HepG2 (cell line): Measurements from ENCODE around the gene GIMAP8. TPM values are rescaled to one million over a fixed set of nuclear protein-coding genes. Genes with fewer than 3 reads are reported as not detected.

Experiments used
- ATAC-seq: fragments of 200-7000 bp; cut with Tn5 transposase; 3 replicates; pipeline ENCODE4 v1.9.1; 2020; ENCODE audit warnings: mild to moderate bottlenecking, moderate library complexity
- BruUV-seq: library from RNA; stranded (reverse); fragments of 400-500 nt; replicated peaks from 2 replicates; lab custom pipeline; 2021; lab: Mats Ljungman, UMichigan
- CTCF ChIA-PET: fragments of 300-600 bp; formaldehyde crosslinking; extraction: SDS; loops from one replicate; lab custom pipeline; 2021; ENCODE audit warnings: low total read pairs, inconsistent platforms, low intra/inter-chr PET ratio; lab: Yijun Ruan, JAX
- POLR2A ChIA-PET: fragments of 350-600 bp; sonication (Branson Sonifier 250); formaldehyde crosslinking; loops from one replicate; lab custom pipeline; 2020; ENCODE audit warnings: antibody characterized with exemption, inconsistent platforms; lab: Yijun Ruan, JAX
- DNase-seq: peaks from one replicate; pipeline ENCODE4 v3.0.0-alpha.2; 2015; ENCODE audit warnings: low spot score
- FAIRE-seq: peaks from 3 replicates; lab custom pipeline; 2011; peaks lifted over from hg19 to GRCh38; lab: Jason Lieb, UNC
- H2AFZ ChIP-seq: one replicate; pipeline ENCODE4 v1.6.1; 2011; ENCODE audit warnings: low read length, inconsistent platforms
- H3K27ac ChIP-seq: fragments of 300-600 bp; 3 replicates; pipeline ENCODE4 v1.8.0; 2011; ENCODE audit warnings: mixed run types, mild to moderate bottlenecking, mixed read lengths, low read length, inconsistent platforms; ENCODE audit not compliant: insufficient read depth; ENCODE audit errors: extremely low read length
- H3K27me3 ChIP-seq, 2 experiments: fragments of 200-600 bp in 1 of 2; 2 replicates in 1 of 2; 3 replicates in 1 of 2; pipeline versions ENCODE4 v1.6.0 to v1.8.0; 2011; ENCODE audit warnings: low read length in 2 of 2, mild to moderate bottlenecking in 2 of 2, moderate library complexity in 2 of 2, inconsistent platforms in 1 of 2; ENCODE audit not compliant: insufficient read depth in 2 of 2, control insufficient read depth in 1 of 2
- H3K36me3 ChIP-seq, 2 experiments: fragments of 200-600 bp in 1 of 2; replicated peaks in 1 of 2; 2 replicates in 1 of 2; 3 replicates in 1 of 2; pipeline versions ENCODE4 v1.5.1 to v1.8.0; 2011; ENCODE audit warnings: low read length in 2 of 2, inconsistent platforms in 1 of 2; ENCODE audit not compliant: insufficient read depth in 2 of 2, control insufficient read depth in 1 of 2
- H3K4me1 ChIP-seq: 2 replicates; pipeline ENCODE4 v1.5.1; 2012; ENCODE audit warnings: low read length, inconsistent platforms; ENCODE audit not compliant: insufficient read depth
- H3K4me2 ChIP-seq: 2 replicates; pipeline ENCODE4 v1.6.0; 2011; ENCODE audit warnings: low read depth, low read length, inconsistent platforms
- H3K4me3 ChIP-seq, 3 experiments: fragments of 200-600 bp in 1 of 3; sonication (generic), shearing (Covaris generic) in 1 of 3; replicated peaks in 1 of 3; 2 replicates each; pipeline ENCODE4 v1.5.1; 2011 to 2016; ENCODE audit warnings: low read length in 3 of 3, inconsistent platforms in 2 of 3, low read depth in 2 of 3, mild to moderate bottlenecking in 2 of 3, control low read depth in 1 of 3, mixed read lengths in 1 of 3; ENCODE audit not compliant: insufficient read depth in 1 of 3
- H3K79me2 ChIP-seq: one replicate; pipeline ENCODE4 v1.6.1; 2011; ENCODE audit warnings: low read length, inconsistent platforms; ENCODE audit not compliant: insufficient read depth
- H3K9ac ChIP-seq: 2 replicates; pipeline ENCODE4 v1.6.0; 2011; ENCODE audit warnings: mild to moderate bottlenecking, low read depth, low read length, inconsistent platforms; ENCODE audit not compliant: insufficient read depth
- H3K9me3 ChIP-seq: 2 replicates; pipeline ENCODE4 v1.5.1; 2012; ENCODE audit warnings: mild to moderate bottlenecking, low read length
- H4K20me1 ChIP-seq: 2 replicates; pipeline ENCODE4 v1.6.0; 2011; ENCODE audit warnings: inconsistent platforms, mild to moderate bottlenecking, low read length, moderate library complexity; ENCODE audit not compliant: insufficient read depth
- ARHGAP35 ChIP-seq: sonication (generic); formaldehyde crosslinking; IDR thresholded peaks from 2 replicates; pipeline ENCODE4 v1.9.0; 2022; ENCODE audit warnings: mild to moderate bottlenecking, inconsistent platforms, moderate library complexity, missing genetic modification reagents, borderline replicate concordance
- ARNTL ChIP-seq: sonication (generic); formaldehyde crosslinking; IDR thresholded peaks from 2 replicates; pipeline ENCODE4 v1.4.0; 2020; ENCODE audit warnings: mild to moderate bottlenecking, missing genetic modification reagents
- ATF5 ChIP-seq: sonication (generic); formaldehyde crosslinking; IDR thresholded peaks from 2 replicates; pipeline ENCODE4 v1.4.0; 2020; ENCODE audit warnings: mild to moderate bottlenecking, low read depth, missing genetic modification reagents
- E2F5 ChIP-seq: sonication (generic); formaldehyde crosslinking; conservative IDR thresholded peaks from 2 replicates; pipeline ENCODE4 v1.4.0; 2020; ENCODE audit warnings: missing genetic modification reagents
- GATA4 ChIP-seq: sonication (generic); IDR thresholded peaks from 2 replicates; pipeline ENCODE4 v1.6.1; 2016; ENCODE audit warnings: antibody characterized with exemption, low read depth, borderline replicate concordance
- KLF11 ChIP-seq: IDR thresholded peaks from 2 replicates; pipeline ENCODE4 v1.6.1; 2016; ENCODE audit warnings: missing compliant biosample characterization
- MTF2 ChIP-seq: sonication (generic); formaldehyde crosslinking; IDR thresholded peaks from 2 replicates; pipeline ENCODE4 v1.5.0; 2020; ENCODE audit warnings: missing genetic modification reagents, borderline replicate concordance
- REL ChIP-seq: sonication (generic); formaldehyde crosslinking; conservative IDR thresholded peaks from 2 replicates; pipeline ENCODE4 v1.8.0; 2022; ENCODE audit warnings: mild to moderate bottlenecking, missing genetic modification reagents, moderate library complexity
- REPIN1 ChIP-seq: sonication (generic); formaldehyde crosslinking; IDR thresholded peaks from 2 replicates; pipeline ENCODE4 v1.8.0; 2022; ENCODE audit warnings: missing genetic modification reagents, low read depth, mild to moderate bottlenecking, borderline replicate concordance
- RNF2 ChIP-seq: fragments of 450-650 bp; conservative IDR thresholded peaks from 2 replicates; pipeline ENCODE4 v1.6.1; 2016; ENCODE audit warnings: low read depth
- ZNF543 ChIP-seq: sonication (generic); formaldehyde crosslinking; IDR thresholded peaks from 2 replicates; pipeline ENCODE4 v1.4.0; 2020; ENCODE audit warnings: mild to moderate bottlenecking, missing genetic modification reagents
- ZNF562 ChIP-seq: sonication (generic); formaldehyde crosslinking; IDR thresholded peaks from 2 replicates; pipeline ENCODE4 v1.8.0; 2022; ENCODE audit warnings: missing genetic modification reagents, borderline replicate concordance
- WGBS: methylation state at CpG from one replicate; pipeline ENCODE4 v1.1.6; 2017; ENCODE audit warnings: low lambda C conversion rate; 5-methylcytosine and 5-hydroxymethylcytosine counted together
- in situ Hi-C: cut with HindIII; loops from 2 replicates; pipeline ENCODE4 v1.10.0; 2017; ENCODE audit warnings: low pct_unique_long_range_greater_than_20kb; ENCODE audit not compliant: extremely low pct_ligation_motif_present
- intact Hi-C: fragments of 100-400 bp; cut with micrococcal nuclease; formaldehyde crosslinking; loops from one replicate; pipeline ENCODE4 v1.10.0; 2022; ENCODE audit not compliant: unreplicated experiment
- polyA plus RNA-seq, 8 experiments: library from polyadenylated mRNA; depleted of rRNA in 3 of 8; stranded (reverse) in 7 of 8; unstranded in 1 of 8; fragments of >200 nt; fragmentation: Illumina TruSeq in 4 of 8; extraction: Trizol in 4 of 8; gene quantifications; 2 replicates each; pipeline versions ENCODE4 v1.2.1 to v1.2.3, GENCODE V29; 2011 to 2016; ENCODE audit warnings: low read depth in 4 of 8, missing spikeins in 1 of 8, mixed read lengths in 1 of 8; ENCODE audit not compliant: insufficient read depth in 1 of 8
- total RNA-seq, 5 experiments: library from RNA; depleted of rRNA; stranded (reverse); fragments of >200 nt; fragmentation: Illumina TruSeq; extraction: Trizol; gene quantifications; 2 replicates each; pipeline ENCODE4 v1.2.3, GENCODE V29; 2016; ENCODE audit warnings: low read depth in 1 of 5

Gene GIMAP8
- total and polyA plus RNA-seq, 2 of the 13 experiments (the other 11 are each of a cell fraction or from before 2014, with no cell fraction given) = not detected

- ATAC-seq (no peak), FAIRE-seq (no peak)
- no peaks in the 10 kb centered on the region for H3K79me2 ChIP-seq
- no peaks in the 10 kb centered on the region for H3K4me1 ChIP-seq
- H4K20me1 ChIP-seq = no peaks in the 10 kb centered on the region
- no peaks in the 10 kb centered on the region for H3K9me3 ChIP-seq
- POLR2A ChIA-PET = no interaction called here
- no TSS peak for BruUV-seq
- 38% methylated on average over 4 of the region's 4 CpGs for WGBS
- H3K36me3 ChIP-seq = no peaks in the 10 kb centered on the region
- in situ Hi-C loops = no loop called here
- H3K9ac ChIP-seq = no peak overlapping the region
- CTCF ChIA-PET = no interaction called here
- TF ChIP-seq ZNF562 (CRISPR knock-in tag) = no peak
- no peak for TF ChIP-seq MTF2 (CRISPR knock-in tag)
- no peak for TF ChIP-seq E2F5
- TF ChIP-seq ZNF543 (CRISPR knock-in tag) = no peak
- no peak for TF ChIP-seq REL (CRISPR knock-in tag)
- TF ChIP-seq RNF2 = no peak
- no peak for TF ChIP-seq REPIN1 (CRISPR knock-in tag)
- no peak for TF ChIP-seq ATF5
- TF ChIP-seq GATA4 = no peak
- no peak for TF ChIP-seq KLF11 (CRISPR knock-in tag)
- TF ChIP-seq ARHGAP35 (CRISPR knock-in tag) = no peak
- TF ChIP-seq ARNTL (CRISPR knock-in tag) = no peak
- TF ChIP-seq, all 625 proteins: peak for 0
- intact Hi-C loops = no loop called here
- DNase-seq = no peak
- Histone ChIP-seq H3K27ac (no peak overlapping the region), H3K4me2 (no peak overlapping the region), H3K4me3 (no peak overlapping the region), H2AFZ (no peak overlapping the region), H3K27me3 (peaks cover 0 to 33% of the 10 kb centered on the region in 2 experiments; a peak in 3 of 5 replicates)
These were observed 15.4 kb upstream of the GIMAP8 start for GRCh38 chr7:150435047-150435389.
